Measurements from ENCODE around the gene CHAD. TPM values are rescaled to one million over a fixed set of nuclear protein-coding genes. Genes with fewer than 3 reads are reported as not detected.

CHAD gene
- total and polyA plus RNA-seq, 2 of the 13 experiments (the other 11 are each of a cell fraction or from before 2014, with no cell fraction given) = 1.4 TPM; not detected in 1

DNA sequence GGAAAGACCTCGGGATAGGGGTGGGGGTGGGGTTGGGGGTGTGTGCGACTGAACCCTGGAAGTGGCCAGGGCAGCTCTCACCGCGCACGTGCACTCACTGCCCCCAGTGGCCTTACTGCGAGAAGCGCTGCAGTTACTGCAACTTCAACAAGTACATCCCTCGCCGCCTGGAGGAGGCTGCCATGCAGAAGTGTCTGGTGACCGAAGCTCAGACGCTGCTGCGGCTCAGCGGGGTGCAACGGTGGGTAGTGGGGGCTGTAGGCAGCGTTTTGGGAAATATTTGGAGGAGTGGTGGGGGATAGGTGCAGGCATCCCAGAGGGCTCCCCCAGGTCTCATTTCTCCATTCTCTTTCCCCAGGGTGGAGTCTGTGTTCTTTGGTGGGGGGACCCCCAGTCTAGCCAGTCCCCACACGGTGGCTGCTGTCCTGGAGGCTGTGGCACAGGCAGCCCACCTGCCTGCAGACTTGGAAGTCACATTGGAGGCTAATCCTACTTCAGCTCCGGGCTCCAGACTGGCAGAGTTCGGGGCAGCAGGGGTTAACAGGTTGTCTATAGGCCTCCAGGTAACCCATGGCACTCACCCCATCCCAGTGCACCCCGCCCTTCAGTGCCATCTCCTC is 11.0 kb upstream of the CHAD start (continued):
- TF ChIP-seq, protein P1, sequence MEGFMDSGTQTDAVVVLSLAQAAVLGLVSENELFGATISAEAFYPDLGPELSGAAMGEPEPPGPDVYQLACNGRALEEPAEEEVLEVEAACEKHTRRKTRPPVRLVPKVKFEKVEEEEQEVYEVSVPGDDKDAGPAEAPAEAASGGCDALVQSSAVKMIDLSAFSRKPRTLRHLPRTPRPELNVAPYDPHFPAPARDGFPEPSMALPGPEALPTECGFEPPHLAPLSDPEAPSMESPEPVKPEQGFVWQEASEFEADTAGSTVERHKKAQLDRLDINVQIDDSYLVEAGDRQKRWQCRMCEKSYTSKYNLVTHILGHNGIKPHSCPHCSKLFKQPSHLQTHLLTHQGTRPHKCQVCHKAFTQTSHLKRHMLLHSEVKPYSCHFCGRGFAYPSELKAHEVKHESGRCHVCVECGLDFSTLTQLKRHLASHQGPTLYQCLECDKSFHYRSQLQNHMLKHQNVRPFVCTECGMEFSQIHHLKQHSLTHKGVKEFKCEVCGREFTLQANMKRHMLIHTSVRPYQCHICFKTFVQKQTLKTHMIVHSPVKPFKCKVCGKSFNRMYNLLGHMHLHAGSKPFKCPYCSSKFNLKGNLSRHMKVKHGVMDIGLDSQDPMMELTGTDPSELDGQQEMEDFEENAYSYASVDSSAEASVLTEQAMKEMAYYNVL (CRISPR knock-in tag; IDR thresholded peaks at IDR 0.05; ENCODE audit: borderline replicate concordance) = no peak
- no peak for TF ChIP-seq LCORL (IDR thresholded peaks at IDR 0.05)
- 0 out of 2 replicates have a peak, but pooled peaks have one; percentile 22 for TF ChIP-seq LCORL (CRISPR knock-in tag; IDR thresholded peaks at IDR 0.05)
- TF ChIP-seq, protein P2, sequence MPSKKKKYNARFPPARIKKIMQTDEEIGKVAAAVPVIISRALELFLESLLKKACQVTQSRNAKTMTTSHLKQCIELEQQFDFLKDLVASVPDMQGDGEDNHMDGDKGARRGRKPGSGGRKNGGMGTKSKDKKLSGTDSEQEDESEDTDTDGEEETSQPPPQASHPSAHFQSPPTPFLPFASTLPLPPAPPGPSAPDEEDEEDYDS (CRISPR knock-in tag; IDR thresholded peaks at IDR 0.05) = peak; percentile 47; the same call in 1 of the 2 replicates
- 0 out of 2 replicates have a peak, but pooled peaks have one; percentile 42 for TF ChIP-seq RARA (CRISPR knock-in tag; IDR thresholded peaks at IDR 0.05)
- TF ChIP-seq, protein P3, sequence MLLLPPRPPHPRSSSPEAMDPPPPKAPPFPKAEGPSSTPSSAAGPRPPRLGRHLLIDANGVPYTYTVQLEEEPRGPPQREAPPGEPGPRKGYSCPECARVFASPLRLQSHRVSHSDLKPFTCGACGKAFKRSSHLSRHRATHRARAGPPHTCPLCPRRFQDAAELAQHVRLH (CRISPR knock-in tag; IDR thresholded peaks at IDR 0.05; ENCODE audit: borderline replicate concordance, low read depth) = 0 out of 2 replicates have a peak, but pooled peaks have one; percentile 56
- no peak for TF ChIP-seq NONO (IDR thresholded peaks at IDR 0.05)
- TF ChIP-seq NONO (CRISPR knock-in tag; conservative IDR thresholded peaks at IDR 0.05) = peak; percentile 31; the same call in 1 of the 2 replicates
- TF ChIP-seq, protein P4, sequence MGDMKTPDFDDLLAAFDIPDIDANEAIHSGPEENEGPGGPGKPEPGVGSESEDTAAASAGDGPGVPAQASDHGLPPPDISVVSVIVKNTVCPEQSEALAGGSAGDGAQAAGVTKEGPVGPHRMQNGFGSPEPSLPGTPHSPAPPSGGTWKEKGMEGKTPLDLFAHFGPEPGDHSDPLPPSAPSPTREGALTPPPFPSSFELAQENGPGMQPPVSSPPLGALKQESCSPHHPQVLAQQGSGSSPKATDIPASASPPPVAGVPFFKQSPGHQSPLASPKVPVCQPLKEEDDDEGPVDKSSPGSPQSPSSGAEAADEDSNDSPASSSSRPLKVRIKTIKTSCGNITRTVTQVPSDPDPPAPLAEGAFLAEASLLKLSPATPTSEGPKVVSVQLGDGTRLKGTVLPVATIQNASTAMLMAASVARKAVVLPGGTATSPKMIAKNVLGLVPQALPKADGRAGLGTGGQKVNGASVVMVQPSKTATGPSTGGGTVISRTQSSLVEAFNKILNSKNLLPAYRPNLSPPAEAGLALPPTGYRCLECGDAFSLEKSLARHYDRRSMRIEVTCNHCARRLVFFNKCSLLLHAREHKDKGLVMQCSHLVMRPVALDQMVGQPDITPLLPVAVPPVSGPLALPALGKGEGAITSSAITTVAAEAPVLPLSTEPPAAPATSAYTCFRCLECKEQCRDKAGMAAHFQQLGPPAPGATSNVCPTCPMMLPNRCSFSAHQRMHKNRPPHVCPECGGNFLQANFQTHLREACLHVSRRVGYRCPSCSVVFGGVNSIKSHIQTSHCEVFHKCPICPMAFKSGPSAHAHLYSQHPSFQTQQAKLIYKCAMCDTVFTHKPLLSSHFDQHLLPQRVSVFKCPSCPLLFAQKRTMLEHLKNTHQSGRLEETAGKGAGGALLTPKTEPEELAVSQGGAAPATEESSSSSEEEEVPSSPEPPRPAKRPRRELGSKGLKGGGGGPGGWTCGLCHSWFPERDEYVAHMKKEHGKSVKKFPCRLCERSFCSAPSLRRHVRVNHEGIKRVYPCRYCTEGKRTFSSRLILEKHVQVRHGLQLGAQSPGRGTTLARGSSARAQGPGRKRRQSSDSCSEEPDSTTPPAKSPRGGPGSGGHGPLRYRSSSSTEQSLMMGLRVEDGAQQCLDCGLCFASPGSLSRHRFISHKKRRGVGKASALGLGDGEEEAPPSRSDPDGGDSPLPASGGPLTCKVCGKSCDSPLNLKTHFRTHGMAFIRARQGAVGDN (CRISPR knock-in tag; IDR thresholded peaks at IDR 0.05) = no peak; the same call in 1 of the 2 replicates
- TF ChIP-seq, protein P5, sequence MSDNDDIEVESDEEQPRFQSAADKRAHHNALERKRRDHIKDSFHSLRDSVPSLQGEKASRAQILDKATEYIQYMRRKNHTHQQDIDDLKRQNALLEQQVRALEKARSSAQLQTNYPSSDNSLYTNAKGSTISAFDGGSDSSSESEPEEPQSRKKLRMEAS (IDR thresholded peaks at IDR 0.05) = peak; percentile 91
- TF ChIP-seq IKZF4 (CRISPR knock-in tag; IDR thresholded peaks at IDR 0.05; ENCODE audit: borderline replicate concordance, low read depth, not compliant biosample characterization) = peak; percentile 35
- TF ChIP-seq CBX5 (CRISPR knock-in tag; IDR thresholded peaks at IDR 0.05; ENCODE audit: borderline replicate concordance) = peak; percentile 75; the same call in 1 of the 2 replicates
- no peak for TF ChIP-seq ZNF878 (CRISPR knock-in tag; IDR thresholded peaks at IDR 0.05)
- TF ChIP-seq ZNF230 (CRISPR knock-in tag; IDR thresholded peaks at IDR 0.05) = no peak
- TF ChIP-seq CHCHD3 (CRISPR knock-in tag; IDR thresholded peaks at IDR 0.05) = no peak
- TF ChIP-seq REPIN1 (CRISPR knock-in tag; IDR thresholded peaks at IDR 0.05; ENCODE audit: borderline replicate concordance, low read depth) = 0 out of 2 replicates have a peak, but pooled peaks have one; percentile 43
- TF ChIP-seq, protein P6, sequence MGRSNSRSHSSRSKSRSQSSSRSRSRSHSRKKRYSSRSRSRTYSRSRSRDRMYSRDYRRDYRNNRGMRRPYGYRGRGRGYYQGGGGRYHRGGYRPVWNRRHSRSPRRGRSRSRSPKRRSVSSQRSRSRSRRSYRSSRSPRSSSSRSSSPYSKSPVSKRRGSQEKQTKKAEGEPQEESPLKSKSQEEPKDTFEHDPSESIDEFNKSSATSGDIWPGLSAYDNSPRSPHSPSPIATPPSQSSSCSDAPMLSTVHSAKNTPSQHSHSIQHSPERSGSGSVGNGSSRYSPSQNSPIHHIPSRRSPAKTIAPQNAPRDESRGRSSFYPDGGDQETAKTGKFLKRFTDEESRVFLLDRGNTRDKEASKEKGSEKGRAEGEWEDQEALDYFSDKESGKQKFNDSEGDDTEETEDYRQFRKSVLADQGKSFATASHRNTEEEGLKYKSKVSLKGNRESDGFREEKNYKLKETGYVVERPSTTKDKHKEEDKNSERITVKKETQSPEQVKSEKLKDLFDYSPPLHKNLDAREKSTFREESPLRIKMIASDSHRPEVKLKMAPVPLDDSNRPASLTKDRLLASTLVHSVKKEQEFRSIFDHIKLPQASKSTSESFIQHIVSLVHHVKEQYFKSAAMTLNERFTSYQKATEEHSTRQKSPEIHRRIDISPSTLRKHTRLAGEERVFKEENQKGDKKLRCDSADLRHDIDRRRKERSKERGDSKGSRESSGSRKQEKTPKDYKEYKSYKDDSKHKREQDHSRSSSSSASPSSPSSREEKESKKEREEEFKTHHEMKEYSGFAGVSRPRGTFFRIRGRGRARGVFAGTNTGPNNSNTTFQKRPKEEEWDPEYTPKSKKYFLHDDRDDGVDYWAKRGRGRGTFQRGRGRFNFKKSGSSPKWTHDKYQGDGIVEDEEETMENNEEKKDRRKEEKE (IDR thresholded peaks at IDR 0.05) = no peak
- TF ChIP-seq RBM39 (IDR thresholded peaks at IDR 0.05; ENCODE audit: low read depth, low read length, poor library complexity, severe bottlenecking) = no peak
- TF ChIP-seq HNRNPH1 (optimal IDR thresholded peaks at IDR 0.05; ENCODE audit: low read depth, low read length) = no peak
